GM21447 (cell line): ENCODE data around the gene CFAP119.

ENCODE experiments used
- ATAC-seq: cut with Tn5 transposase; IDR thresholded peaks from one replicate; pipeline ENCODE4 v1.9.1; 2021; ENCODE audit not compliant: unreplicated experiment

The CFAP119 gene

DNA sequence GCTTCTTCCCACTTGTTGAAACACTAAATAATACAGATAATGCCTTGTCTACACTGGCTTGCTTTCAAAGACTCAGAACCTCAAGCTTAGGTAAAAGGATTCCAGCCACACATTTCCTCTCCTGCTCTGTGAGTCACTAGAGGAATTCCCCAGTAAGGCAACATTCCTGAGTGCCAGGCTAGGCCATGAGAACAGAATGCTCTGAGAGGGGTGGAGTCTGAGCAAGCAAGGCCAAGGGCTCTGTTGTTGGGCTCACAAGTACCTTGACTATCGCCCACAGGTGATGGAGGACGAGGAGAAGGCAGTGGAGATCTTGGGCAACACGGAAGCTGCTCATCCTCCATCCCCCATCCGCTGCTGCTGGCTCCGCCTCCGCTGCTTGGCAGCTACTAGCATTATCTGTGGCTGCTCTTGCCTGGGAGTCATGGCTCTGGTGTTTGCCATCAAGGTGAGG lies 20.4 kb downstream of the CFAP119 start:
- no peak for ATAC-seq

DNA sequence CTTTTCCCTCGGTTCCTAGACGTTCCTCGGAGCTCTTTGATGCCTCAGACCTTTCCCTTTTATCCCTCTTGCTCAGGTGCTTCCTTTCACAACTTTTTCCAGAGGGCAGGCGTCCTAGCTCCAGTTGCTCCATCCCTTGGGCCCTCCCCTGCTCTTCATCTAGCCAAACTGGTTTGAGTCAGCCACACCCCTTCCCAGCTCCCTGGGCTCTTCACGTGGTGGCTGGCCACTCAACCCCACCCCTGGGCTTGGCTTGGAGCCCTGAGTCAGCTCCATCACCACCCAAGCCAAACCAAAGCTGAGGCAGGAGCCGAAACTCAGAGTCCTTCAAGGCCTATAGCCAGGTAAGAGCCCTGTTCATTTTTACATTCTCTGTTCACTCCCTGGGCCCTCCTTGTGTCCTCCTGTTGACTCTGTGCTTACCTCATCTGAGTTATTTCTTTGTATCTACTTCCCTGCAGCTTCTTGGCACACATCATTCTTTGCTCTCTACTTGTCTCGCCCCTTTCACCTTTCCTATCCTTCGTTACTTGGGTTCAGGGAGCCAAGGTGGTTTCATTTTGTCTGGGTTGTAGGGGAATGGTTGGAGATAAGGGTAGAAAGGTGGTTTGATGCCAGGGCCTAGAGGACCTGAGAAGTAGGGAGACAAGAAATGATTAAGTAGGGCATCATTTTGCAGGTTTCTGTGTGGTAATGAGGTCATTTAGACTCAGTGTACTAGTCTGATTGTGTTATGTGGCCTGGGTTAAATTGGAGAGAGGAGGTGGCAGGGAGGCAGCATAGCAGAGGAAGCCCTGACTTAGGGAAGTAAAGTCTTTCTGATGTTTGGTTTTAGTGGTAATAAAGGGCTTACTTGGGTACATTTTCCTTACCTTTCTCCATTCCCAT lies 21.3 kb downstream of the CFAP119 start:
- no peak for ATAC-seq

DNA sequence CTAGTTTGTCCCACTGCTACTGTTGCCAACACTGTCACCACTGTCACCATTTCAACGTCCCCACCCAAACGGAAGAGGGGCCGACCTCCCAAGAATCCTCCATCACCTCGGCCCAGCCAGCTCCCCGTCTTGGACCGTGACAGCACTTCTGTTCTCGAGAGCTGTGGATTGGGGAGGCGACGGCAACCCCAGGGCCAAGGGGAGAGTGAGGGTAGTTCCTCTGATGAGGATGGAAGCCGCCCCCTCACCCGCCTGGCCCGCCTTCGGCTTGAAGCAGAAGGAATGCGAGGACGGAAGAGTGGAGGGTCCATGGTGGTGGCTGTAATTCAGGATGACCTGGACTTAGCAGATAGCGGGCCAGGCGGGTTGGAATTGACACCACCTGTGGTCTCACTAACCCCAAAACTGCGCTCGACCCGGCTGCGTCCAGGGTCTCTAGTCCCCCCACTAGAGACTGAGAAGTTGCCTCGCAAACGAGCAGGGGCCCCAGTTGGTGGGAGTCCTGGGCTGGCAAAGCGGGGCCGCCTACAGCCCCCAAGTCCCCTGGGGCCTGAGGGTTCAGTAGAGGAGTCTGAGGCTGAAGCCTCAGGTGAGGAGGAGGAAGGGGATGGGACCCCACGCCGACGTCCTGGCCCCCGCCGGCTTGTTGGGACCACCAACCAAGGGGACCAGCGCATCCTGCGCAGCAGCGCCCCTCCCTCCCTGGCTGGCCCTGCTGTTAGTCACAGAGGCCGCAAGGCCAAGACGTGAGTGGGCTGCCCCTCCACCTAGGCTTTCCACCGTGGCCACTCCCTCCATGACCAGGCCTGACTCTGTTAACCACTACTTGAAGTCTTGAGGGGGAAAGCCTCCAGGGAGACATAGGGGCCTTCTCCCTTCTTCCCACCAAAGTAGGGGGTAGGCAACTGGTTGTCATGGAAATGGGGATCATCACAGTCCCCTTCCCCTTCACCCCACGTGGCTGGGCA lies 22.6 kb downstream of the CFAP119 start:
- ATAC-seq = no peak

DNA sequence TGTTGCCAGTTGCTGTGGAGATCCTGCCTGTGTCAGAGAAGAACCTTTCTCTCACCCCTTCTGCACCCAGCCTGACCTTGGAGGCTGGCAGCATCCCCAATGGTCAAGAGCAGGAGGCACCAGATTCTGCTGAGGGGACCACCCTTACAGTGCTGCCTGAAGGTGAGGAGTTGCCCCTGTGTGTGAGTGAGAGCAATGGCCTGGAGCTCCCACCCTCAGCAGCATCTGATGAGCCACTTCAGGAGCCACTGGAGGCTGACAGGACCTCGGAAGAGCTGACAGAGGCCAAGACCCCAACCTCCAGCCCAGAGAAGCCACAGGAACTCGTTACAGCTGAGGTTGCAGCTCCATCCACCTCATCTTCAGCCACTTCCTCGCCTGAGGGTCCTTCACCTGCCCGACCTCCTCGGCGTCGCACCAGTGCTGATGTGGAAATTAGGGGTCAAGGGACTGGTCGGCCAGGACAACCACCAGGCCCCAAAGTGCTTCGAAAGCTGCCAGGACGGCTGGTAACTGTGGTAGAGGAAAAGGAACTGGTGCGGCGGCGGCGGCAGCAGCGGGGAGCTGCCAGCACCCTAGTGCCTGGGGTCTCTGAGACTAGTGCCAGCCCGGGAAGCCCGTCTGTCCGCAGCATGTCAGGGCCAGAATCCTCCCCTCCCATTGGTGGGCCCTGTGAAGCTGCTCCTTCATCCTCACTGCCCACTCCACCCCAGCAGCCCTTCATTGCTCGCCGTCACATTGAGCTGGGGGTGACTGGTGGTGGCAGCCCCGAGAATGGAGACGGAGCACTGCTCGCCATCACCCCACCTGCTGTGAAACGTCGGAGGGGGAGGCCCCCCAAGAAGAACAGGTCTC lies 23.8 kb downstream of the CFAP119 start:
- no peak for ATAC-seq

DNA sequence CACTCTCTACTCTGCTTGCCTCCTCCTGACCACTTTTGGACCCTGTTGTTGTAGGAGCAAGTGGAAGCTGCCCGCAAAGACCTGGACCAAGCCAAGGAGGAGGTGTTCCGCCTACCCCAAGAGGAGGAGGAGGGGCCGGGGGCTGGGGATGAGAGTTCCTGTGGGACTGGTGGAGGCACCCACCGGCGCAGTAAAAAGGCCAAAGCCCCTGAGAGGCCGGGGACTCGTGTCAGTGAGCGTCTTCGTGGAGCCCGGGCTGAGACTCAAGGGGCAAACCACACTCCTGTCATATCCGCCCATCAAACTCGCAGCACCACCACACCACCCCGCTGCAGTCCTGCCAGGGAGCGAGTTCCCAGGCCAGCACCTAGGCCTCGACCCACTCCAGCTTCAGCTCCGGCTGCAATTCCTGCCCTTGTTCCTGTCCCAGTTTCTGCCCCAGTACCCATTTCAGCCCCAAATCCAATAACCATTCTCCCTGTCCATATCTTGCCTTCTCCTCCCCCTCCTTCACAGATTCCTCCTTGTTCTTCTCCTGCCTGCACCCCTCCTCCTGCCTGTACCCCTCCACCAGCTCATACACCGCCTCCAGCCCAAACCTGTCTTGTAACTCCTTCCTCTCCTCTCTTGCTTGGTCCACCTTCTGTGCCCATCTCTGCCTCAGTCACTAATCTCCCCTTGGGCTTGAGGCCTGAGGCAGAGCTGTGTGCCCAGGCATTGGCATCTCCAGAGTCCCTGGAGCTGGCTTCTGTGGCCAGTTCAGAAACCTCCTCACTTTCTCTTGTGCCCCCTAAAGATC lies 24.7 kb downstream of the CFAP119 start:
- ATAC-seq = no peak

DNA sequence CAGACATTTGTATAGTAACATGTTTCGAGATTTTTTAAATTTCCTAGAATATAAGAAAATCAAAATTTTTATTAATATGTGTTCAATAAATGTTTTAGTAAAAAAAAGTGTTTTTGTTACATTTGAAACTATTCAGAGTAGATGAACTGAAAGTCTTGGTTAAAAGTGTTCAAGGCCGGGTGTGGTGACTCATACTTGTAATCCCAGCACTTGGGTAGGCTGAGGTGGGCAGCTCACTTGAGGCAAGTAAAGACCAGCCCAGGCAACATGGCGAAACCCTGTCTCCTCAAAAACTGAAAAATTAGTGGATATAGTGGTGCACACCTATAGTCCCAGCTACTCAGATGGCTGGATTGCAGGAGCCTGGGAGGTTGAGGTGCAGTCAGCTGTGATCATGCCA lies 30.5 kb downstream of the CFAP119 start:
- ATAC-seq = no peak

DNA sequence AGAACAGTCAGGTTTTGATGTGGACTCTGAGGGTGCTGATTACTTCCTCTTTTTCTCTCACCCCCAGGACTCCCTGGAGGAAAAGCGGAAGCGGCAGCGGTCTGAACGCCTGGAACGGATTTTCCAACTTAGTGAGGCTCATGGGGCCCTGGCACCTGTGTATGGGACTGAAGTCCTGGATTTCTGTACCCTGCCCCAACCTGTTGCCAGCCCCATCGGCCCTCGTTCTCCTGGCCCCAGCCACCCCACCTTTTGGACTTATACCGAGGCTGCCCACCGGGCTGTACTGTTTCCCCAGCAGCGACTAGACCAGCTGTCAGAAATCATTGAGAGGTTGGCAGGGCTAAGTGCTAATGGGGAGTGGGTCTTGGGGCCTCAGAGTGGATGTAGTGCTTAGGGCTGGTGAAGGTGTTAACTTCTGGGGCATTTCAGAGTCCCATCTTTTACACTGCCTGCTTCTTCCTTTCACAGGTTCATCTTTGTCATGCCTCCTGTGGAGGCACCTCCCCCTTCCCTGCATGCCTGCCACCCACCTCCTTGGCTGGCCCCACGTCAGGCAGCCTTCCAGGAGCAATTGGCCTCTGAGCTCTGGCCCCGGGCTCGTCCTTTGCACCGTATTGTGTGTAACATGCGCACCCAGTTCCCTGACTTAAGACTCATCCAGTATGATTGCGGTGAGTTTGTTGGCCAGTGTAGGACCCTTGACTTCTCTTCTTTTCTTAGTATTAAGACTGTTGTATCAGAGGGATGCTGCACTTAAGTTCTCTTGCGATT lies 32.8 kb downstream of the CFAP119 start:
- no peak for ATAC-seq

DNA sequence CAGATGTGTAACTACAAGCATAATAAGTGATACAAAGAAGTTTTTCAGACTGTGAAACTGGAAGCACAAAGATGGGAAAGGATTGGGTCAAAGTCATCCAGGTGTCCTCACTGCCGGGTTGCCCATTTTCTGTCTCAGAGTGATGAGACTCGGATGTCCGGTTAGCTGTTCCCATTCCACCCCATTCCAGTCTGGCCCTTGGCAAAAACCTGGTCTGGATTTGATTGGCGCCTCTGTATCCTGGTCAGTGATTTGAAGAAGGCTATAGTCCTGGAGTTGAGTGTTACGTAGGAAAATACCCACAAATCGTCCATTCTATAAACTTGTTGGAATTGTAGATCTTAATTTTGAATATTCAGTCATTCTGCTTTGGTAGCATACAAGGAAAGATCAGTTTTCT lies 33.5 kb downstream of the CFAP119 start:
- ATAC-seq = no peak

DNA sequence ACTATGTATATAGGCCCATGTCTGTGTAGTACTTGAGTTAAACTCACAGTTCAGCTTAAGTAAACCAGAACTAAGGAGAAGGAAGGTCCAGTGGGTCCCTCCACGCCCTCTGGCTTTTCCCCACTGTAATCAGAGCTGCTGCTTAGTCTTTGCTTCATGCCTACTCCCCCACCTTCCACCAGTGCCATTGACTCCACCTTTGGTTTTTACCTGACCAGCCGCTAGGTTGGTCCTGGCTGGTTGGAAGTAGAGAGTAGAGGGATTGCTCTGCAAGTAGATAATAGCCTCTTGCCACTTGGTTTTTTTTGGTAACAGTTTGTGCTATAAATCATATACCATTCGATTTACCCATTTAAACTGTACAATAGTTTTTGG lies 36.5 kb downstream of the CFAP119 start:
- ATAC-seq = no peak

DNA sequence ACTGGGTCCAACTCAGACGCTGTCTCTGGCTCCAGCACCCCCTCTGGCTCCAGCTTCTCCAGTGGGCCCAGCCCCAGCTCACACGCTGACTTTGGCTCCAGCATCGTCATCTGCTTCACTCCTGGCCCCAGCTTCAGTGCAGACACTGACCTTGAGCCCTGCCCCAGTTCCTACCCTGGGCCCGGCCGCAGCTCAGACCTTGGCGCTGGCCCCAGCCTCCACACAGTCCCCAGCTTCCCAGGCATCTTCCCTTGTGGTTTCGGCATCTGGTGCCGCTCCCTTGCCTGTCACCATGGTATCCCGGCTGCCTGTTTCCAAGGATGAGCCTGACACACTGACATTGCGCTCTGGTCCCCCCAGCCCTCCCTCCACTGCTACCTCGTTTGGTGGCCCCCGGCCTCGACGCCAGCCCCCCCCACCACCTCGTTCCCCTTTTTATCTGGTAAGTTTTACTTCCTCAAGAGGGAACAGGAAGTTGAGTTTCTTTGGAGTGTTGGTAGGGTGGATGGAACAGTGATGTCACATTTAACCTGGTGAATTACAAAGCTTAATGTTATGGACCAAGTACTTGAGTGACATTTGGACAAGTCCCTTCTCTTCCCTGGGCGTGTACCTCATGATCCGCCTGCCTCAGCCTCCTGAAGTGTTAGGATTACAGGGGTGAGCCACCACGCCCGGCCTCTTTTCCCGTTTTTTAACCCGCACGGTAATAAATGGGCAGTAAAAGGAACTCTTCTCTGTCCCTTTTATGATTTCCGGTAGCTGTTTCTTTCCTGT lies 37.0 kb downstream of the CFAP119 start:
- ATAC-seq = no peak

DNA sequence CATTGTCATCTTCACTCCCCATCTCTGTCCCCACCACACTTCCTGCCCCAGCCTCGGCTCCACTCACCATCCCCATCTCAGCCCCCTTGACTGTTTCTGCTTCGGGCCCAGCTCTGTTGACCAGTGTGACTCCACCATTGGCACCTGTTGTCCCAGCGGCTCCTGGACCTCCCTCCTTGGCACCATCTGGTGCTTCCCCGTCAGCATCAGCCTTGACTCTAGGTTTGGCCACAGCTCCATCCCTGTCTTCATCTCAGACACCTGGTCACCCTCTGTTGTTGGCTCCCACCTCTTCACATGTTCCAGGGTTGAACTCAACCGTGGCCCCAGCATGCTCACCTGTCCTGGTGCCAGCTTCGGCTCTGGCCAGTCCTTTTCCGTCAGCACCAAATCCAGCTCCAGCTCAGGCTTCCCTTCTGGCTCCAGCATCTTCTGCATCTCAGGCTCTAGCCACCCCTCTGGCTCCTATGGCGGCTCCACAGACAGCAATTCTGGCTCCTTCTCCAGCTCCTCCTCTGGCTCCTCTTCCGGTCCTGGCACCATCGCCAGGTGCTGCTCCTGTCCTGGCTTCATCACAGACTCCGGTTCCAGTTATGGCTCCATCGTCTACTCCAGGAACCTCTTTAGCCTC lies 38.0 kb downstream of the CFAP119 start:
- no peak for ATAC-seq

DNA sequence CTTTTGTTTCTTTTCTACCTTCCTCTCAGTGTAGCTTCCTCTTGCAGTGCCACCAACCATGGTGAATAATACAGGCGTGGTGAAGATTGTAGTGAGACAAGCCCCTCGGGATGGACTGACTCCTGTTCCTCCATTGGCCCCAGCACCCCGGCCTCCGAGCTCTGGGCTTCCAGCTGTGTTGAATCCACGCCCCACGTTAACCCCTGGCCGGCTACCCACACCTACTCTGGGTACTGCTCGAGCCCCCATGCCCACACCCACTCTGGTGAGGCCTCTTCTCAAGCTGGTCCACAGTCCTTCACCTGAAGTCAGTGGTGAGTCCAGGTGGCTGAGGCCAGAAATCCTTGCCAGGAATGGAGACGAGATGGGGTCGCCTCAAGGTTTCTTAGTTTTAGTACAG lies 38.9 kb downstream of the CFAP119 start:
- ATAC-seq = no peak

DNA sequence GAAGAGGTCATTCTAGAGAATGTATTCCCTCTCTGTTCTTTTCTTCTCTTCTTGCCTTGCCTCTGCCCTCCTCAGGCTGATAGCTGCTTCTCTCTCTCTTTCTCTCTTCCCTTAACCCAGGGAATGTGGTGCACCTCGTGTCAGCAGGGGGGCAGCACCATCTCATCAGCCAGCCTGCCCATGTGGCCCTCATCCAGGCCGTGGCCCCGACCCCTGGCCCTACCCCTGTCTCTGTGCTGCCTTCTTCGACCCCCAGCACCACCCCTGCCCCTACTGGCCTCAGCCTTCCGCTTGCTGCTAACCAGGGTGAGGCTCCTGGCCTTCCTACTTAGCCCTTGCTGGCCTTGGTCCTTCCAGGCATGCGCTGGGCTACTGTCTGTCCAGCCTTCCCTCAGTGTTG lies 39.4 kb downstream of the CFAP119 start:
- no peak for ATAC-seq

DNA sequence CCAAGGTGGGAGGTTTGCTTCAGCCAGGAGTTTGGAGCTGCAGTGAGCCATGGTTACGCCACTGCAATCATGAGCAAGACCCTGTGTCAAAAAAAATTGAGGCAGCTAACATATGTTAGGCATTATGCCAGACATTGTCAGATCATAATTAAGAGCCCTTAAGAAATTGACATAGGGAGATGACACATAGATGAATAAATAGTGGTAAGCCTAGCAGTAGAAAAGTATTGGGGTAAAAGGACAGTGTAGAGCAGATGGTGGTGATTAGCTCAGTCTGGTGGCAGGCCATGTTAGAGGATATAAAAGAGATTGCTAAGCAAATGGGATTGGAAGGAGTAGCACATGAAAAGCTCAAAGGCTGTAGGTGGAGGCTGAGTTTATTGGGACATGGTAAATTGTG lies 40.3 kb downstream of the CFAP119 start:
- ATAC-seq = no peak

DNA sequence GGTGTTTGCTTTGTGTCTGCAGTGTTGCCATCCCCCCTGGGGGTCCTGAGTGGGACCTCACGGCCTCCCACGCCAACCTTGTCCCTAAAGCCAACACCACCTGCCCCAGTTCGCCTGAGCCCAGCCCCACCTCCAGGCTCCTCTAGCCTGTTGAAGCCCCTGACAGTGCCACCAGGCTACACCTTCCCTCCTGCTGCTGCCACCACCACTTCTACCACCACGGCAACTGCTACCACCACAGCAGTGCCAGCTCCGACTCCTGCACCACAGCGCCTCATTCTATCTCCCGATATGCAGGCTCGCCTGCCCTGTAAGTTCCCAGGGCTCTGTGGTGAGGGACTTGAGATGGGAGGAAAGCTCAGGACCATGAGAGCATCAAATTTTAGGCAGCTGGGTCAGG lies 40.7 kb downstream of the CFAP119 start:
- no peak for ATAC-seq

DNA sequence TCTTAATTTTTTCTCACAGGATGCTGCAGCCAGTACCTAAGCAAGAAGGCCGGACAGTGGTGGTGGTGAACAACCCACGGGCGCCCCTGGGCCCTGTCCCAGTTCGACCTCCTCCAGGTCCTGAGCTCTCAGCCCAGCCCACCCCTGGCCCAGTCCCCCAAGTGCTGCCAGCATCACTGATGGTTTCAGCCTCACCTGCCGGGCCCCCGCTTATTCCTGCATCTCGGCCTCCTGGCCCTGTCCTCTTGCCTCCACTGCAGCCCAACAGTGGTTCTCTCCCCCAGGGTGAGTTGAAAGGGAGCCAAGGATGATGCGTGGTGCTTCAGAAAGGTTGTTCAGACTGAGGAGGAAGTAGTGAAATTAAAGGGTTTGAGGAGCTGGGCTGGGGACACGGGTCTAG lies 41.2 kb downstream of the CFAP119 start:
- ATAC-seq = no peak

DNA sequence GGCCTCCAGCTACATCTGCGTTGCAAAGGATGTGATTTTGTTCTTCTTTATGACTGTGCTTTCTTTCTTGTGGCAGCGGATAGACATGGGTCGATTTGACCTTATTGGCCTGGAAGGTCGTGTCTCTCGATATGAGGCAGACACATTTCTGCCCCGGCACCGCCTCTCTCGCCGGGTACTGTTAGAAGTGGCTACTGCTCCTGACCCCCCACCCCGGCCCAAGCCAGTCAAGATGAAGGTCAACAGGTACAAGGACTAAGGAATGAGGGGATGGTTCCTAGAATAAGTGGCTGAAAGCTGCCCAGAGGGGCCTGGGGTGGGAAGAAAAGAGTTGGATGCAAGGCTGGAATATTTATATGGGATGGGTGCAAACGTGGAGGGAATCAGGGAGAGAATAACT lies 41.8 kb downstream of the CFAP119 start:
- ATAC-seq = no peak

DNA sequence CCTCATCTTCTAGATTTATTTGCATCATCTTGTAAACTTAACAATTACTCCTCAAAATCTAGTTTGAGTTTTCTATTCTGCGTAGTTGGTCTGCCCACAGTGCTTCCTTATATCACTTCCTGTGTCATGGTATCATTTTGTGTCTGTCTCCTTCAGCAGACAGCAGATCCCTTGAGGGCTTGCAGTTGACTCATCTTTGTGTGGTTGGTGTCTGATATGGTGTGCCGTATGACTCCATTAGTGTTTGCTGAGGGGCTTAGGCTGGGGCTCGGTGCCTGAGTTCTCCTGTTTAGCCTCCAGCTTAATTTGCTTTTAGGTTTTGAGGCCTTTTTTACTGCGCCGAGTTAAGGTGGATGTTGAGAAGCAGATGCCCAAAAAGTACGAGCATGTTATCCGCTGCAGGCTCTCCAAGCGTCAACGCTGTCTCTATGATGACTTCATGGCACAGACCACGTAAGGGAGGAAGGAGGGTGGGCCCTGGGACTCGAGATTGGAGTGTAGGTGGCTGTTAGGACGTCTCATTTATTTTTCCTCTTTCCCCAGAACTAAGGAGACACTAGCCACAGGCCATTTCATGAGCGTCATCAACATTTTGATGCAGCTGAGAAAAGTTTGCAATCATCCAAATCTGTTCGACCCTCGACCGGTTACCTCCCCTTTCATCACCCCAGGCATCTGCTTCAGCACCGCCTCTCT lies 46.0 kb downstream of the CFAP119 start:
- no peak for ATAC-seq
